Colonic mucosa (tissue), 4 donors: ENCODE results near the gene NLN. TPM values are rescaled to one million over a fixed set of nuclear protein-coding genes. Genes with fewer than 3 reads are reported as not detected.

Source experiments
- DNase-seq: peaks from one replicate; pipeline ENCODE4 v3.0.0-alpha.2; 2020
- H3K27ac ChIP-seq: fragments of 200-600 bp; one replicate; pipeline ENCODE4 v1.8.0; 2021
- H3K27me3 ChIP-seq: fragments of 200-600 bp; one replicate; pipeline ENCODE4 v1.8.0; 2021
- H3K36me3 ChIP-seq: fragments of 200-600 bp; one replicate; pipeline ENCODE4 v1.8.0; 2021
- H3K4me1 ChIP-seq: fragments of 200-600 bp; one replicate; pipeline ENCODE4 v1.8.0; 2021; ENCODE audit warnings: mild to moderate bottlenecking
- H3K4me3 ChIP-seq: fragments of 200-600 bp; one replicate; pipeline ENCODE4 v1.8.0; 2021
- H3K9ac ChIP-seq, 2 donors: one replicate each; pipeline ENCODE4 v1.7.0; 2013; ENCODE audit warnings: control low read depth in 2 of 2, low read depth in 2 of 2, low read length in 2 of 2
- H3K9me3 ChIP-seq: fragments of 200-600 bp; one replicate; pipeline ENCODE4 v1.8.0; 2021
- intact Hi-C: fragments of 100-400 bp; cut with DNase I; formaldehyde crosslinking; loops from one replicate; pipeline ENCODE4 v1.14.1; 2022
- total RNA-seq, 2 donors: library from RNA; stranded (reverse); fragmentation: NEBNext Ultra II Directional in 1 of 2; extraction: Animal tissue kit (Norgen Biotek cat#: 25700) in 1 of 2; gene quantifications; one replicate each; pipeline ENCODE4 v1.2.1, GENCODE V29; 2021
- TF ChIP-seq, protein P1 (sequence below): fragments of 200-600 bp; IDR thresholded peaks from one replicate; pipeline ENCODE4 v1.8.0; 2022; ENCODE audit warnings: antibody characterized with exemption, mild to moderate bottlenecking
- donor health status: healthy.
- donor health status: DM: no; HTN: no; CAD: no.
- donor health status: DM: no; HTN: no; CAD: no.

The NLN gene
- total RNA-seq, 2 donors from 2014 or later: 13.7 to 24.6 TPM

DNA sequence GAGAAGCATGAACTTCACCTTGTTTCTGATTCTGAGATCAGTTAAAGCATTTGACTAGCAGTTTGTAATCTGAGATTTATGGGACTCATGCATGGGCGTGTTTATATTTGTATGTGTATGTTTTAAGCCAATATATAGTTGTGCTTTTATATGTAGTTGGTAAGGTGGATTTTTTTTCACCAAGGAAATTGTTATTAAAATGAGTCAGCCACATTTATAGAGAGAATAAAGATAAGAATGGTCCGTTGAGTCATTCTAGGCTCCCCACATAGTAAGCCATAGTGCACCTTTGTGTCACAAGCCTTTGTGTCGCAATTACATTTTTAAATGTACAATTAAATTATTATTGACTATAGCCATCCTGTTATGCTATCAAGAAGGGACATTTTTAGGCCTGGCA, 89.0 kb downstream of the NLN start:
- H3K4me1 ChIP-seq: no peaks in the 10 kb centered on the region
- H3K9me3 ChIP-seq: no peaks in the 10 kb centered on the region
- H3K9ac ChIP-seq: no peak overlapping the region
- no peak overlapping the region for H3K4me3 ChIP-seq
- no peaks in the 10 kb centered on the region for H3K36me3 ChIP-seq
- TF ChIP-seq, protein P1, sequence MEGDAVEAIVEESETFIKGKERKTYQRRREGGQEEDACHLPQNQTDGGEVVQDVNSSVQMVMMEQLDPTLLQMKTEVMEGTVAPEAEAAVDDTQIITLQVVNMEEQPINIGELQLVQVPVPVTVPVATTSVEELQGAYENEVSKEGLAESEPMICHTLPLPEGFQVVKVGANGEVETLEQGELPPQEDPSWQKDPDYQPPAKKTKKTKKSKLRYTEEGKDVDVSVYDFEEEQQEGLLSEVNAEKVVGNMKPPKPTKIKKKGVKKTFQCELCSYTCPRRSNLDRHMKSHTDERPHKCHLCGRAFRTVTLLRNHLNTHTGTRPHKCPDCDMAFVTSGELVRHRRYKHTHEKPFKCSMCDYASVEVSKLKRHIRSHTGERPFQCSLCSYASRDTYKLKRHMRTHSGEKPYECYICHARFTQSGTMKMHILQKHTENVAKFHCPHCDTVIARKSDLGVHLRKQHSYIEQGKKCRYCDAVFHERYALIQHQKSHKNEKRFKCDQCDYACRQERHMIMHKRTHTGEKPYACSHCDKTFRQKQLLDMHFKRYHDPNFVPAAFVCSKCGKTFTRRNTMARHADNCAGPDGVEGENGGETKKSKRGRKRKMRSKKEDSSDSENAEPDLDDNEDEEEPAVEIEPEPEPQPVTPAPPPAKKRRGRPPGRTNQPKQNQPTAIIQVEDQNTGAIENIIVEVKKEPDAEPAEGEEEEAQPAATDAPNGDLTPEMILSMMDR: no peak
- peak overlapping the region; percentile 82 for H3K27ac ChIP-seq
- DNase-seq: peak; percentile 57
- intact Hi-C loops: loop anchor here (10.0 kb wide), 1 partner anchor 114 kb away; the partner anchor contains the start of gene ERBIN
- no peaks in the 10 kb centered on the region for H3K27me3 ChIP-seq

DNA sequence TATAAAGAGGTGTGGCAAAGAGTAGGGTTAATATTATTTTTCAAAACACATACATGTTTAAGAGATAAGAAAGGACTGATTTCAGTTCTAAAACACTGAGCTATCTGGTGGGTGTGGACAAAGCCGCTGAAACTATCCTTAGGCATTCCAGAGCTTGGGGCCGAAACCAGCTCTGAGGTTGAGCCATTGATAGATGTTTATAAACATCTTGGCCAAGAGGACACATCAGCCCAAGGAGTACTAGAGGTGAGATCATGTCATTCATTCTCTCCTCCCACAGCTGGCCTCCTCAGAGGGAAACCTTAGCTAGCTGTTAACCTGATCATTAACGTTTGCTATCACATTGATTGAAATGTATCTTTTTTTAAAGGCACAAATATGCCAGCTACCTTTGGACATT, 89.9 kb downstream of the NLN start:
- Histone ChIP-seq H3K27me3 (no peaks in the 10 kb centered on the region), H3K27ac (peak overlapping the region; percentile 58), H3K9me3 (no peaks in the 10 kb centered on the region), H3K4me3 (no peak overlapping the region), H3K4me1 (no peaks in the 10 kb centered on the region), H3K36me3 (no peaks in the 10 kb centered on the region), H3K9ac (peak overlapping the region in 1 of 2 donors; percentile 48)
- TF ChIP-seq, protein P1: no peak
- DNase-seq: peak; percentile 26
- intact Hi-C loops: loop anchor here (10.0 kb wide), 1 partner anchor 113 kb away; the partner anchor contains the start of gene ERBIN

DNA sequence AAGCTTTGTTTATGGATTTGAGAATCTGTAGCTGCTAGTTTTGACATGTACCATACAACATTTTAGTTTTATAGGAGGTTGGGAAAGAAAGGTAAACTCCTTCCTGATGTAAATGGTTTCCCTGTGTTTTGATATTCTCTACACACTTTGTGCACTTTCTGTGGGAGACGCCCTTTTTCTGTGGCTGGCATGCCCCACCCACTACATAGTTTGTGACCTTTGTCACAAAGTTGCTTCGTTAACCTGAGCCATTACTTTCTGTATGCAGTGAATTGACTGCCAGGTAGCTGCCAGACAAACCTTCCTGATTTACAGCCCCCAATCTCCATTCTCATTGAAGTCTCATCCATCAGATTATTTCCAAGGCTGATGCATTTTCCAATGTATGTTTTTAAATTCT, 90.6 kb downstream of the NLN start:
- TF ChIP-seq, protein P1: no peak
- no peak overlapping the region for H3K9ac ChIP-seq
- DNase-seq: peak; percentile 82
- H3K27me3 ChIP-seq: no peaks in the 10 kb centered on the region
- H3K4me1 ChIP-seq: no peaks in the 10 kb centered on the region
- H3K4me3 ChIP-seq: no peak overlapping the region
- H3K9me3 ChIP-seq: no peaks in the 10 kb centered on the region
- intact Hi-C loops: loop anchor here (10.0 kb wide), 1 partner anchor 112 kb away; the partner anchor contains the start of gene ERBIN
- H3K36me3 ChIP-seq: no peaks in the 10 kb centered on the region
- H3K27ac ChIP-seq: peak overlapping the region; percentile 58

DNA sequence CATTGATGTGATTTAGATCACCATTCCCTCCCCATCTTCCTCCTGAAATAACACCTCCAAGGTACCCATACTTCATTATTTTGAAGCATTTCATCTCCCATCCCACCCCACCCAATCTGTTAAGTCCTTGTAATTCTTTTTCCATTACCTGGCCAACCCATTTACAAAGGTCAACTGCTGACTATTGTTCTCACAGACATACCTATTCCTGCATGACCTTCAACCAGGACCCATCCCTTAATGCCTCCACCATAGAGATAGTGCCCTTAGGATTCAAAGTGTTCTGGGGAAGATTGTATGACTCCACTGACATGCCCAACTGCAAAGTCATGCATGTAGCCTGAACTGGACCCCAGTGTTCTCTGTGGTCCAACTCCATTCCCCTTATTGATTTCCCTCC, 91.2 kb downstream of the NLN start:
- Histone ChIP-seq H3K4me3 (no peak overlapping the region), H3K9ac (no peak overlapping the region), H3K9me3 (no peaks in the 10 kb centered on the region), H3K4me1 (no peaks in the 10 kb centered on the region), H3K27me3 (no peaks in the 10 kb centered on the region), H3K36me3 (no peaks in the 10 kb centered on the region), H3K27ac (peak overlapping the region; percentile 34)
- DNase-seq: peak; percentile 31
- TF ChIP-seq, protein P1: no peak
- intact Hi-C loops: loop anchor here (10.0 kb wide), 1 partner anchor 112 kb away; the partner anchor contains the start of gene ERBIN

DNA sequence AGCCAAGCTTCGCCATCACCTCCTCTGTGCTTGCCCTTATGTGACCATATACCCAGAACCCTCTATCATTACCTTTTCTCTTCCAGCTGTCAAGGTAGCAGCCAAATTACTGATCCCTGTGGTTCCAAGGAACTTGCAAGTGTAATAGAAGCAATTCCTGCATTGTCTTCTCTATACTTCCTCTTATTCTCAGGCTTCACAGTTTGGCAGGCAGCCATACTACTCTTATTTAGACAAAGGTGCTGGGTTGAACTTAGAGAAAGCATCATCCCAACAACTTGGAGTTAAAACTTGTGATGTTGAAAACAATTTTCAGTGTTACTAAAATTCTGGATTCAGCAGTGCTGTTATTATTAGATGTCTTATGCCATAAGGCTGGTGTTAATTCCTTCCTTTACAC, 93.2 kb downstream of the NLN start:
- no peaks in the 10 kb centered on the region for H3K4me1 ChIP-seq
- H3K9ac ChIP-seq: no peak overlapping the region
- peak; percentile 71 for DNase-seq
- TF ChIP-seq, protein P1: no peak
- H3K27me3 ChIP-seq: no peaks in the 10 kb centered on the region
- H3K4me3 ChIP-seq: no peak overlapping the region
- no peaks in the 10 kb centered on the region for H3K36me3 ChIP-seq
- no peaks in the 10 kb centered on the region for H3K9me3 ChIP-seq
- H3K27ac ChIP-seq: peak overlapping the region; percentile 50
- intact Hi-C loops: loop anchor here (10.0 kb wide), 1 partner anchor 110 kb away; the partner anchor contains the start of gene ERBIN
